ENCODE results near the gene CRAMP1. TPM values are rescaled to one million over a fixed set of nuclear protein-coding genes. Genes with fewer than 3 reads are reported as not detected.

CRAMP1 gene
- total and polyA plus RNA-seq, 12 donors, result 4.3 to 19.0 (median 9.9) TPM

- H3K4me1 ChIP-seq (replicated peaks in 1 of 2), result no peaks in the 10 kb centered on the region
- 89 to 92% (median 90%) methylated on average over 12 to 16 of the region's 16 CpGs for WGBS, 4 donors
- no peaks in the 10 kb centered on the region for H3K27me3 ChIP-seq
- no peak overlapping the region for H3K4me3 ChIP-seq
- intact Hi-C loops (cut with DNase I), result no loop called here
- H3K9me3 ChIP-seq (replicated peaks in 1 of 3), result no peaks in the 10 kb centered on the region
- no peak for DNase-seq
- peaks cover 0 to 18% of the 10 kb centered on the region in 2 donors for H3K36me3 ChIP-seq (replicated peaks in 1 of 2)
- H3K27ac ChIP-seq, result no peak overlapping the region
- TF ChIP-seq, protein P1, sequence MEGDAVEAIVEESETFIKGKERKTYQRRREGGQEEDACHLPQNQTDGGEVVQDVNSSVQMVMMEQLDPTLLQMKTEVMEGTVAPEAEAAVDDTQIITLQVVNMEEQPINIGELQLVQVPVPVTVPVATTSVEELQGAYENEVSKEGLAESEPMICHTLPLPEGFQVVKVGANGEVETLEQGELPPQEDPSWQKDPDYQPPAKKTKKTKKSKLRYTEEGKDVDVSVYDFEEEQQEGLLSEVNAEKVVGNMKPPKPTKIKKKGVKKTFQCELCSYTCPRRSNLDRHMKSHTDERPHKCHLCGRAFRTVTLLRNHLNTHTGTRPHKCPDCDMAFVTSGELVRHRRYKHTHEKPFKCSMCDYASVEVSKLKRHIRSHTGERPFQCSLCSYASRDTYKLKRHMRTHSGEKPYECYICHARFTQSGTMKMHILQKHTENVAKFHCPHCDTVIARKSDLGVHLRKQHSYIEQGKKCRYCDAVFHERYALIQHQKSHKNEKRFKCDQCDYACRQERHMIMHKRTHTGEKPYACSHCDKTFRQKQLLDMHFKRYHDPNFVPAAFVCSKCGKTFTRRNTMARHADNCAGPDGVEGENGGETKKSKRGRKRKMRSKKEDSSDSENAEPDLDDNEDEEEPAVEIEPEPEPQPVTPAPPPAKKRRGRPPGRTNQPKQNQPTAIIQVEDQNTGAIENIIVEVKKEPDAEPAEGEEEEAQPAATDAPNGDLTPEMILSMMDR (IDR thresholded peaks at IDR 0.05), result no peak
- no peak for TF ChIP-seq POLR2A (IDR thresholded peaks at IDR 0.05)
Measured at GRCh38 chr16:1565083-1565805, 46.9 kb upstream of the CRAMP1 start.

DNA sequence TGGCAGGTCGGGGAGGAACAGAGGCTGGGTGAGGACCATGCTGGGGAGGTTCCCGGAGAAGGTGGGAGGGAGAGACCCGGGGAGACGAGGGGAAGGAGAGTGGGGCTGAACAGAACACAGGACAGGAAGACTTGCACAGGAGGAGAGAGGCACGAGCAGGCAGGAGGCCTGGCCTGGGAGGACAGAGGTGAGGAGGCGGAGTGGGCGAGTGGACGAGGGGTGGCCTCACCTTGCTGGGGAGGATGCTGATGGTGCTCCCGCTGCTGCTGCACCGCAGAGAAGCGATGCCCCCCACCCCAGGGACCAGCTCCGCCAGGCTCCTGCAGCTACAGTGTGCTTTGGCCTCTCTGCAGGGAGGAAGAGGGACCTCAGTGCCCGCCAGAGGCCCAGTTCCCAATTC lies 44.2 kb upstream of the CRAMP1 start:
- no peaks in the 10 kb centered on the region for H3K36me3 ChIP-seq (replicated peaks in 1 of 2)
- no peaks in the 10 kb centered on the region for H3K9me3 ChIP-seq (replicated peaks in 1 of 3)
- intact Hi-C loops (cut with DNase I), result no loop called here
- no peak overlapping the region for H3K4me3 ChIP-seq
- 94 to 95% (median 95%) methylated on average over 9 to 13 of the region's 13 CpGs for WGBS, 4 donors
- H3K27me3 ChIP-seq, result no peaks in the 10 kb centered on the region
- TF ChIP-seq POLR2A (IDR thresholded peaks at IDR 0.05), result no peak
- TF ChIP-seq, protein P1 (IDR thresholded peaks at IDR 0.05), result no peak
- H3K27ac ChIP-seq, result no peak overlapping the region
- no peak for DNase-seq
- H3K4me1 ChIP-seq (replicated peaks in 1 of 2), result no peaks in the 10 kb centered on the region

- DNase-seq, result no peak
- no peaks in the 10 kb centered on the region for H3K27me3 ChIP-seq
Measured at GRCh38 chr16:1571012-1571671, 41.0 kb upstream of the CRAMP1 start.

DNA sequence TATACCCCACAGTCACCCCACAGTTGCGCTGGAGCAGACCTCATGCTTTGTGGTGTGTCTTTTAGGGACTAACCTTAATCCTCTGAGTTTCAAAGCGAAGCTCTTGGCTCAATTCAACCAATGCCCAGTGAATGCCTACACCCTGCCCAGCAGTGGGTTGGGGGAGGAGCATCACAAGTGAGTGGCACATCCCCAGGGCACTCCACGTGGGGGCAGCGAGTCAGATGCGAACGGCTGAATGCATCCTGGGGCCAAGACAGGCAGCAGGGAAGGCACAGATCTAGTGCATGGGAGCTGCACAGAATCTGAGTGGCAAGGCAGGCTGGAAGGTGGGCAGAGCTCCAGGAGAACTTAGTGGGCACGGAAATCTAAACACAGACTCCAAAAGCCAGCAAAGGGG lies 39.5 kb upstream of the CRAMP1 start:
- 84 to 88% (median 86%) methylated on average over 4 to 7 of the region's 7 CpGs for whole genome bisulfite sequencing, 4 donors
- no peaks in the 10 kb centered on the region for H3K4me1 ChIP-seq (replicated peaks in 1 of 2)
- intact Hi-C loops (cut with DNase I), result no loop called here

More at GRCh38 chr16:1571012-1571671, 41.0 kb upstream of the CRAMP1 start:
- H3K27ac ChIP-seq, result no peak overlapping the region
- intact Hi-C loops (cut with DNase I), result no loop called here
- 81 to 90% (median 84%) methylated on average over 7 of the region's 7 CpGs for WGBS, 4 donors
- TF ChIP-seq, protein P1 (IDR thresholded peaks at IDR 0.05), result no peak
- TF ChIP-seq POLR2A (IDR thresholded peaks at IDR 0.05), result no peak
- H3K36me3 ChIP-seq (replicated peaks in 1 of 2), result no peaks in the 10 kb centered on the region
- H3K4me3 ChIP-seq, result no peak overlapping the region
- no peaks in the 10 kb centered on the region for H3K9me3 ChIP-seq (replicated peaks in 1 of 3)
- H3K4me1 ChIP-seq (replicated peaks in 1 of 2), result no peaks in the 10 kb centered on the region

More for the DNA sequence above, 39.5 kb upstream of the CRAMP1 start:
- Histone ChIP-seq H3K9me3 (replicated peaks in 1 of 3) (no peaks in the 10 kb centered on the region), H3K27me3 (no peaks in the 10 kb centered on the region), H3K4me3 (no peak overlapping the region), H3K27ac (no peak overlapping the region), H3K36me3 (replicated peaks in 1 of 2) (no peaks in the 10 kb centered on the region)
- DNase-seq, result no peak
- TF ChIP-seq, protein P1 (IDR thresholded peaks at IDR 0.05), result no peak
- no peak for TF ChIP-seq POLR2A (IDR thresholded peaks at IDR 0.05)

Data from adrenal gland (tissue), 12 donors.